Stimulated activated CD4-positive, alpha-beta T cell treated with anti-CD3 and anti-CD28 coated beads, Interleukin-1b, Interleukin-23, amount 100 ng/mL, for 24 hours (primary cell): ENCODE measurements around the gene PAPPA.

Experiments used
- DNase-seq, 4 experiments: peaks; one replicate each; pipeline ENCODE4 v3.0.0-alpha.2; 2020; ENCODE audit warnings: low read depth in 4 of 4, low spot score in 1 of 4

PAPPA gene

DNA sequence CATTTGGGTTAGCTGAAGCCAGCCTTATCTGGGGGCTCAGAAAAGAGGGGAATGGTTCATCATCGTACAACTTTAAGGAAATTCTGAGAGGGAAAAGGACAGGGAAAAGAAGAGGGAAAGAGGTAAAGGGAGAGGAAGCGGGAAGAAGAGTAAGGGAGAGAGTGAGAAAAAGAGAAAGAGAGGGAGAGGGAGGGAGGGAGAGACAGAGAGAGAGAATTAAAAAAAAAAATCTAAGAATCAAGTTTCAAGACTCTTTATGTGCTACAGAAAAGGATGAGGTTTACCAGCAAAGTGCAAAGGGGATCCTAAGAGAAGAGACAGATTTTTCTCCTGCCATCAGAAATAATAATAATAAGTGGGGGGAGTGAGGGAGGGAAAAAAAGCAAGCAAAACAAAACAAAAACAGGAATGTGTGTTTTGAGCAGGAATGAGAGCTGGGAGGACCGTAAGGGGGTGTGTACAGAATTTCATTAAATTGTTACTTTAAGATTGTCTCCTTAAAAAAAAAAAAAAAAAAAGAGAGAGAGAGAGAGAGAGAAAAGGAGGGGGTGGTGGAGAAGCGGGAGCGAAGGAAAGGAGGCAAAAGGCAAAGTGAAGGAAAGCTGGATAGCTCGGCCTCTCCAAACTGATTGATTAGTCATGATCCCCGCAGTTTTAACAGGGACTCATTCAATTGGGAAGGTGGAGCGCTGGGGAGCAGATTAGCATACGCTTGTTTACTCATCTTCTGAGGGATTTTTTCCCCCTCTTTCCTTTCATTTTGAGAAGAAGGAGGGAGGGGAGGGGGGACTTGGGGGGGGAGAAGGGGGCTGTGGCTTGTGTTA, 438 bp upstream of the PAPPA start:
- no peak for DNase-seq

GRCh38 chr9:116154334-116154975, 864 bp downstream of the PAPPA start:
- DNase-seq, result no peak

DNA sequence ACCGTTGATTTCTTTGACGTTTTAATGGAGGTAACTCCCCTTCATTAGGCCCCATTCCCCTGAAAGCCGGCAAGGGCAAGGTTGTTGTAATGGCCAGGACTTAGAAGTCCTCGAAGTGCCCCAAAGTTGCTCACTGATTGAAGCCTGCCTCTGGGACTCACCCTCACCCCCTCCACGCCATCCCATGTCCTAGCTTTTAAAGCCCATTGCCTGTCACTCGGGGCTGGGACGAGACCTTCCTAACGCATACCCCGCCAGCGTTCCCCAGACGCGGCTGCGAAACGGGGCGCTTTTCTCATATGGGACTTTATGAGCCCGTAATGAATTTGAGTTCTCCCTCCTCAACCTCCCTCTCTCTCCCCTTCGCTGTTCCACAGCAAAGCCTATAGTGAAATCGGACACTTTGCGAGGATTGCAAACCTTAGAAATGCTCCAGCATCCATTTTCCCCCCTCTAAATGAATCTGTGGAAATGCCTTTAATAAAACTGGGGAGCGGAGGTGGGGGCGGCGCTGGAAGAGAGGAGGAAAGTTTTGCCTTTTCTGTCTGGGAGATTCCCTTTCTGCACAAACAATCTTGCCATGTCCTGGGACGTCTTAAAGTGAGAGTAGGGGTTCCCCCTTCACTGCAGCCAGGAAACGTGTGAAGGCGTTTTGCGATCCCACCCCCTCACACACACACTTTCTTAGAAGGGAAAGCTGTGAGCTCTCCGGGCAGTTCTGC, 1.5 kb downstream of the PAPPA start:
- DNase-seq, result no peak

DNA sequence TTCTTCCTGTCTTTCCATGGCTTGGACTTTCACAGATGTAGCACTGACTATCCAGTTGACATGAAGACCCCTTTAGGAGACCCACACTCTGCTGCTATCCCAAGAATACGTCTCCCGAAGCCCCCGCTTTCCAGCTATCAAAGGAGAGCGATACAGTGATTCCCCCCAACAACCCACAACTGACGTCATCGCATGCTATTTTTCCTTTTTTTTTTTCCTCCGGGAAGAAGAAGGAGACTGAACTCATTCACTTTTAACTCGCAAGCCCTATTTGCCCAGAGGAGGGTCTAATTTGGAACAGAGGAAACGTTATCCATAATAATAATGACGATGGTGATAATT, 2.1 kb downstream of the PAPPA start:
- no peak for DNase-seq

DNA sequence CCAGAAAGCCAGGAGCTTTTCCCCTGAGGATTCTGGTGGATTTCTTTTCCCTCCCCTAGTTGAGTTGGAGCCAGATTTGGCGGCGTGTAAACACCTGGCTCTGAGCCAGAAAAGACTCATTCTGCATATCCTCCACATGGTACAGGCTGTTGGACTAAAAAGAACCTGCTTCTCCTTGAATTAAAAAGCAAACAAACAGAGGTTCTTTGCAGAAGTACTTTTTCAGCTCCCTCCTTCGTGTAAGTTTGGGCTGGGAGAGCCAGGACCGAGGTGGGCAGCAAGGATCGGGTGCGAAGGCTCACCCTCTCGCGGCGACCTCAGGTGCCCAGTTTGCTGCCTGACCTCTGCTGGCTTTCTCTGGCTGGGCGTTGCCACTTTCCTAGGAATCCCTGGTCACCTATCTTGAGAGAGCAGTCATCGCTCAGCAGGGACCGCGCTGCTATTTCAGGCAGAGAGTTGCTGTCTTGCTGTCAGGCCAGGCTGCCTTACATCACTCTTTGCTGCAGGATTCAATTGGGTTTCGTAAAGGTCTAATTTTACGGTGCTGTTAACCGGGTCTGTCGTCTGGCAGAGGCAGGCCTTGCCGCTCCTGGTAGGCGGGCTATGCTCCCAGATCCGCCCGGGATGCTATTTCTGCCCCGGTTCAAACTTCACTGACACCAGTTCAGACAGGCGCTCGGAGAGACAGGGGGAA, 3.2 kb downstream of the PAPPA start:
- no peak for DNase-seq

DNA sequence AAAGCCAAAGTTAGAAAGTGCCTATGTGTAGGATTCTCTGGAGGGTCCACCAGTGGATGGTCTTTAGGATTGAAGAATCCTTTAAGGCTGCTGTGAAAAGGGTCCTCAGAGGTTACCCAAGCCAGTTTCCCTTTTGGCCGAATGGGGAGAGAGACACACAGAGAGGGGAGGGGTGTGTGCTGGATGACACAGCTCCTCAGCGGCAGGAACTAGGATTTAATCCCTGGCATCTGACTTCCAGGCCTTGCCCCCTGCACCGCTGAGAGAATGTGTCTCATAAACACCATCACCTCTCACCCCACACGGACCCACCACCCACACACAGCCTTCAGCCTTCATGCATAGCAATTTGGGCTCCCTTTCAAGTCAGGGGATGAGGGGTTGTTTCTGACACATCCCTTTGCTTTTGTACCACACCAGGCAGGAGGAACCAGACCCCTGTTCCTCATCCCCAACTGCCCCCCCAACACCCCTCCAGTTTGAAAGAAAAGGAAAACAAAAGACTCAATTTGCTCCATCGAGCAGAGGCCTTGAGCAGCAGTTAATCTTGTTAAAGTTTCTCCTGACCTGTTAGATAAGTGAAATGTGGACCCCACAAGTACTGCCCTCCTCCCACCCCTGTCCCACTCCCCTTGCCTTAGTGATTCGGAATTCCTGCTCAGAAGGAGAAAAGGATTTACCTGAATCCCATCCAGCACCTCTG, 4.0 kb downstream of the PAPPA start:
- no peak for DNase-seq

DNA sequence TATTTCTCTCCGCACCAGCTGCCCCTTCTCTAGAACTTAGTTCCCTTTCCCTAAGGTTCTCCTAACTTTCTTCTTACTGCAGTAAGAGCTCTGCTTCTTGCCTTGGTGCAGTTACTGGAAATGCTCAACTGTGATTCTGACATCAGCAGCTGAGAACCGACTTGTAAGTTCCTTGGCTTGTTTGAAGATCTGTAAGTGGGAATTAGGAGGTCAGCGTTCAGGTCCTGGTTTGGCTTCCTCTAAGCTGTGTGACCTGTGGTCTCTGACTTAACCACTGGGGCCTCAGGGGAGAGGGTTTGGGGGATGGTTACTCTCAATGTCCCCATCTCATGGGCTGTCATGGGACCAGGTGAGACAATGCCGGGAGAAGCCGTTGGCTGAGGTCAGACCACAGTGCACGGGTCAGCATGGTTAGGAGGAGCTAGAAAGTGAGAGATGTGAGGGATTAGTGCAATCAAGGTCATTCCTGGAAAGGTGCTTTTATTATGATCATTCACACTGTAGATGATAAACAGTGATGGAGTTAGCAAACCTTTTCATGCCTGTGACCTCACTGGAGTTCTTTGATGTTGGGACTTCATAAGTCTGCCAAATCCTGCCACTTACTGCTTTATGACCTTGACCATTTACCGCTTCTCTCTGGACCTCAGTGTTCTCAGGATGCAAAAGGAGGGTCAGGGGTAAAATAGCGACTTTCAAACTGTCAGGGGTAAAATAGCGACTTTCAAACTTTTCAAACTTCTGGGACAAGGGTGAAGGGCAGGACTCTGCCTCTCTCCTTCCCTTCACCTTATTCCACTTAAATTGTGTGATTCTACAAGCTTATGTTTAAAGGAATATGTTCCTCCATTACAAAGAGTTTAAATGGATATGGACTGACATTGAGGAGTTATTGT, 7.3 kb downstream of the PAPPA start:
- DNase-seq, result no peak

DNA sequence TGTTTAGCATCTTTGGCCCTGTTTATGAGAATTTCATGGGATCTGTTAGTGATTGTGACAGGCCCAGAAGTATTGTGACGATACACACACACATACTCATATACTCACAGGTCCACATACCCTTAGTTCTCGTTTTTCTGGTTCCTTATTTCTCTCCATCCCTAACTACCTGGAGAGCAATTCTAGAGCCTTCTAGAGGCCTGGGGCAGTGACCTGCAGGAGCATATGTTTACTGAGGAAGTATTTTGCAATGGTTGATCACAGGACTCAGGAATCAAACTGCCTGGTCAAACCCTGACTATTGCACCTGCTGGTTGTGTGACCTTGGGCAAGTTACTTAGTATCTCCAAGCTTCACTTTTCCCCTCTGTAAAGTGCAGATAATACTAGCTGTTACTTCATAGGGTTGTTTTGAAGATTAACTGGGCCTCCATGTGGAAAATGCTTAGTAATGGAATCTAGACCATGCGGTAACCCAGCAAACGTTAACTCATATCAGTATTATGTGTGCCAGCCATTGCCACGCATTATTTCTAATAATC, 8.7 kb downstream of the PAPPA start:
- no peak for DNase-seq

DNA sequence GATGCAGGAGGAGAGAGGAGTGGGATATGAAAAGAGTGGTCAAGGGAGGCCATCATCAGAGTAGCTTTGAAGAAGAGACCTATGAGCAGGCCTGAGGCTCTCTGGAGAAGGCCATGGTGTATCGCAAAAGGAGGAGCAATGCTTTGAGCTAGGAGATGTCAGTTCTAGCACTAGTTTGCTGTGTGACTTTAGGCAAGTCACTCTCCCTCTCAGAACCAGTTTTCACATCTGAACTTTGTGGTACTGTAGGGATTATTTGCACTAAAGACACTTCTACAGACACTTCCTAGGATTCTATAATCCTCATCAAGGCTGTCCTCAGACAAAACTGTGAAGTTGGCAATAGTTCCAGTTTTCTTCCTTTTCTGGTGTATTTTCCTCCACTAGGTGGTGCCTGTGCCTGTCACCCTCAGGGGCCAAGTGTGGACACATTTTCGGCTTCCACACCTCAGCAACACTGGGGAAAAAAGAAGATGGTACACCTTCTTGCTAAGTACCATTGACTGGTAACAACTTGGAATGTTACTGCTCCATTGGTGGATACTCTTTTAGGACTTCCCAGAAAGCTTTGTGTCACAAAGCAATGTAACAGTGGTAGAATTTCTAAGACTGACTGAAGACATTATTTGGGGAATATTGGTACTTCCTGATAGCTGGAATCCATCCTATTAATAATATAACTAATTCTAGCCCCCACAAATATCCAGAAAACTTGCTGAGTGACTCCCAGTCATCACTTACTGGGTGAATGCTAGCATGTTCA, 9.9 kb downstream of the PAPPA start:
- DNase-seq, result no peak

GRCh38 chr9:116165912-116166311, 12.3 kb downstream of the PAPPA start:
- DNase-seq, result no peak

GRCh38 chr9:116166713-116167112, 13.1 kb downstream of the PAPPA start:
- no peak for DNase-seq

- DNase-seq, result no peak
These were observed 14.6 kb downstream of the PAPPA start for GRCh38 chr9:116168231-116168630.

DNA sequence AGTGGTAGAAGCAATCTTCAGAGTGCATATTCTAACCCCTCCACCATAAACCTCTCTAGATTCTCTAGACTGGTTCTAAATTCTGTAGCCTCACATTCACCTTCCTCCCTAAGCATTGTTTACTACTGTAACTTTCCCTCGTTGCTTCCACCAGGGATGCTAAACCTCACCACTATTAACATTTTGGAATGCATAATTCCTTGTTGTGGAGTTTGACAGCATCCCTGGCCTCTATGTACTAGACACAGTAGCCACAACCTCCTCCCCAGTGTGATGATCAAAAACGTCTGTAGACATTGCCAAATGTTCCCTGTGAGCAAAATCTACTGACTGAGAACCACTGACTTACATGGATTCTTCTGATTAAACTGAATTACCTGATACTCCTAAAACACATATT, 18.6 kb downstream of the PAPPA start:
- no peak for DNase-seq

GRCh38 chr9:116174347-116174746, 20.8 kb downstream of the PAPPA start:
- no peak for DNase-seq

GRCh38 chr9:116175614-116176013, 22.0 kb downstream of the PAPPA start:
- no peak for DNase-seq

DNA sequence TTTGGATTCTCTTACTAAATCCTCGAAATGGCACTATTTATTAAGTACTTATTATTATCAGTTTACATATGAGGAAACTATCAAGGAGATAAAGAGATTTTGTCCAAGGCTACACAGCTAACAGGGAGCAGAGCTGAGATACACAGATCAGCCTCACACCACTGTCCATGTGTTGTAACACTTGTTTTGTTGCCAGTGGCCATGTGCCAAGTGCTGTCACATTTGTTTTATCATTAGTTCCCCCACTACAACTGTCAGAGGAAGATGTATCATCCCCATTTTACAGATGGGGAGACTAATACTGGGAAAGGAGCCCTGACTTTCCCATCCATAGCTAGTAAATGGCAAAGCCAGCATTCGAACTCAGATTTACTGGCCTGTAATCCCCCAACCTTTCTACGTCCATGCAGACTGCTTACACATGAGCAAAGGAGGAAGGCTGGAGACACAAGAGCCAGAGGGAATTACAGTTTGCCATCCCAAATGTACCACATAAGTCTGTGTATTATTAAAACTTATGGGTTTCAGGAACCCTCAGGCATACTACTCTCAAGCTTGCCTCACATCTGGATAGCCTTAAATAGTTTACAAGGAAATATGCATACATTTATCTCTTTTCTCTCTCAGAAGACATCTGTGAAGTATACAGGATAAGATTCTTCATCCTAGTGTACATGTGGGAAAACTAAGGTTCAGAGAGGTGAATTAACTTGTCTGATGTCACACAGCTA, 25.1 kb downstream of the PAPPA start:
- no peak for DNase-seq

DNA sequence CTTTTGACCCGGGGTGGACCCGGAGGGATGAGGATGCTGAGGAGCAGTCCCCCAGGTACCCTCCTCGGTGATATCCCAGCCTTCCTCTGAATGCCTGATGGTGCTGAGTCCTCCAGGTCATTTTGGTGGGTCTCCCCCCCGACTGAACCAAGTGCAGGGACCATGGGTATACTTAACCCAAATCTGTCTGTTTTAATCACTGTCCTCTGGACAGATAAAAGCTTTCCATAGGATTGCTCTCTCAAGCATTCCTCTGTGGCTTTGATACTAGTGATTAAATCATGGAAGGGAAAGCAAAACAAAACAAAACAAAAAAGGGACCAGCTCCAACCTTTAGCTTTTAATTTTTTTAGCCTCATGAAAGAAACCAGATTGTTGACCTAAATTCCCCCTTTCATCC, 26.0 kb downstream of the PAPPA start:
- no peak for DNase-seq

- no peak for DNase-seq
These were observed 28.4 kb downstream of the PAPPA start for GRCh38 chr9:116181853-116182610.
